ENCODE results near the gene TRAF3IP3. TPM values are rescaled to one million over a fixed set of nuclear protein-coding genes. Genes with fewer than 3 reads are reported as not detected.

The TRAF3IP3 gene
- total RNA-seq, 1 donor from 2014 or later = 0.85 TPM

DNA sequence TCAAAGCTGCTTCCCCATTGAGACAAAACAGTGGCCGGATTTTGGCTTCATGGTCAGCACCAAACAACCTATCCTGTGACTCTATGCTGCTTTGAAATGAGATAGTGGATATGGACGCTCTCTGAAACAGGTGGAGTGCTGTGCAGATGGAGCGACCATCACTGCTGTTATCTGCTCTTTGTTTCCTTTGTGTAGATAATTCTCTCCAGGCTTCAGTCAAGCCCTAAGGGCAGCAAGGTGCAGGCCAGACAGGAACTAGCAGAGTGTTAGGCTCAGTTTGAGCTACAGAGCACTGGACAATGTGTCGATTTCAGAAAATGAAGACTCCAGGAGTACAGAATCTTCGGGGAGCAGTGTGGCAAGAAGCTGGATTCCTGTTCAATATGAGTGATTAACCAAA is 54.9 kb downstream of the TRAF3IP3 start:
- Mint-ChIP-seq H3K4me3 (no peak overlapping the region), H3K9me3 (no peaks in the 10 kb centered on the region), H3K36me3 (no peaks in the 10 kb centered on the region), H3K27ac (no peak overlapping the region), H3K27me3 (ENCODE audit: low read depth) (peaks cover 3% of the 10 kb centered on the region), H3K4me1 (peaks cover 32% of the 10 kb centered on the region)
- TF ChIP-seq, protein P1, sequence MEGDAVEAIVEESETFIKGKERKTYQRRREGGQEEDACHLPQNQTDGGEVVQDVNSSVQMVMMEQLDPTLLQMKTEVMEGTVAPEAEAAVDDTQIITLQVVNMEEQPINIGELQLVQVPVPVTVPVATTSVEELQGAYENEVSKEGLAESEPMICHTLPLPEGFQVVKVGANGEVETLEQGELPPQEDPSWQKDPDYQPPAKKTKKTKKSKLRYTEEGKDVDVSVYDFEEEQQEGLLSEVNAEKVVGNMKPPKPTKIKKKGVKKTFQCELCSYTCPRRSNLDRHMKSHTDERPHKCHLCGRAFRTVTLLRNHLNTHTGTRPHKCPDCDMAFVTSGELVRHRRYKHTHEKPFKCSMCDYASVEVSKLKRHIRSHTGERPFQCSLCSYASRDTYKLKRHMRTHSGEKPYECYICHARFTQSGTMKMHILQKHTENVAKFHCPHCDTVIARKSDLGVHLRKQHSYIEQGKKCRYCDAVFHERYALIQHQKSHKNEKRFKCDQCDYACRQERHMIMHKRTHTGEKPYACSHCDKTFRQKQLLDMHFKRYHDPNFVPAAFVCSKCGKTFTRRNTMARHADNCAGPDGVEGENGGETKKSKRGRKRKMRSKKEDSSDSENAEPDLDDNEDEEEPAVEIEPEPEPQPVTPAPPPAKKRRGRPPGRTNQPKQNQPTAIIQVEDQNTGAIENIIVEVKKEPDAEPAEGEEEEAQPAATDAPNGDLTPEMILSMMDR (IDR thresholded peaks at IDR 0.05; ENCODE audit: unreplicated experiment) = no peak
- DNase-seq (ENCODE audit: low spot score in 2 of 2, unreplicated experiment in 2 of 2) = no peak

DNA sequence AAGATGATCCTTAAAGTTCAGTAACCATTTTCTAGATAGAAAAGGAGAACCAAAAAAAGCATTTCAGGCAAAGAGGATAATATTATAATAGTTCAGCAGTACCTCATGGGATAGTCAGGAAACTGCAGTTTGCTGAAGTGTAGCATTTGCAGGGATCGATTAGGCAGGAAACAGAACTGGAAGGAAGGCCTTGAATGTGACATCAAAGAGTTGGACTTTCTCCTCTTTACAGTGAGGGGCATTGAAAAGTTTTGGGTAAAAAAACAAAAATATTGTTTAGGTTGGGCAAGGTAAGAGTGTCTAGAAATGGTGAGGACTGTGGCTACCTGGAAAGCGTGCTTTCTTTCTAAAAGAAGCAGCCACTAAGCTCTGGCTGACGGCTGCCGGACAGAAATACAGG is 58.0 kb downstream of the TRAF3IP3 start:
- DNase-seq (ENCODE audit: low spot score in 2 of 2, unreplicated experiment in 2 of 2) = no peak
- TF ChIP-seq, protein P1 (IDR thresholded peaks at IDR 0.05; ENCODE audit: unreplicated experiment) = no peak
- Mint-ChIP-seq H3K9me3 (no peaks in the 10 kb centered on the region), H3K4me1 (peaks cover 34% of the 10 kb centered on the region), H3K4me3 (no peak overlapping the region), H3K36me3 (no peaks in the 10 kb centered on the region), H3K27ac (peak overlapping the region; percentile 37), H3K27me3 (ENCODE audit: low read depth) (no peaks in the 10 kb centered on the region)

DNA sequence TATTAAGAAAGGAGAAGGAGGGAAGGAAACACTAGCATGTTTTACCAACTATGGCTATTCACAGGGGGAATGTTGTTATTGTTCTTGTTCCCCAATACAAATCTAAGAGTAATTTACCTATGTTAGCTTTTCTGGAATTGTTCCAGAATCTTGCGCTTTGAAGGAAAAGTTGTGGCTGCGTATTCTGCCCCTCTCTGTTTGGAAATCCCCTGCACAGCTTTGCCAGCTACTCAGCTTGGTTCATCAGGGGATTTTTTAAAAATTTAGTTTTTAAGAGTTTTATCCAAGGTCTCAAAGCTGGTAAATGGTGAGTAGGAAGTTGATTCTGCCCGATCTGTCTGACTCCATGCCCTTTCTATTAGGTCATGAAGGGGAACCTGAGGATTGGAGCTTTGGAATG is 59.6 kb downstream of the TRAF3IP3 start:
- Mint-ChIP-seq H3K27me3 (ENCODE audit: low read depth) (no peaks in the 10 kb centered on the region), H3K4me3 (no peak overlapping the region), H3K4me1 (peaks cover 40% of the 10 kb centered on the region), H3K9me3 (no peaks in the 10 kb centered on the region), H3K27ac (peak overlapping the region; percentile 98), H3K36me3 (no peaks in the 10 kb centered on the region)
- no peak for DNase-seq (ENCODE audit: low spot score in 2 of 2, unreplicated experiment in 2 of 2)
- TF ChIP-seq, protein P1 (IDR thresholded peaks at IDR 0.05; ENCODE audit: unreplicated experiment) = no peak

DNA sequence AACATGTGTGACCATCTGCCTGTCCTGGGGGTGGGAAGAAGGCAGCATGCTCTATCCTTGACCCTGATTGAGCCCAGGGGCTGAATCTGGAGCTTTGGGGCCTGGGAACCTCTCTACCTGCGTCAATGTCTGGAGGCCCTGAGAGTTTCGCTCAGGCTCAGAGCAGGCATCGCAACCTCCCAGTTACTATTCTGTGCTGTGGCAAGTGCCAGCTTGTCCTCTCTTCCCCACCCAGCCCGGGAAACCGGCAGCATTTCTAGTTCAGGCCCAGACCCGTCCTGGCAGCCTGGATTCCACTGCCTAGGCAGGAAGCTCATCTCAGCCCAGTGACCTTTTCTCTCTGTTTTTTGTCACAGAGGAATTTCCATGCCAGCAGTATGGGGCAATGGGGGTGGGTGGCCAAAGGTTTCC is 60.1 kb downstream of the TRAF3IP3 start:
- TF ChIP-seq, protein P1 (IDR thresholded peaks at IDR 0.05; ENCODE audit: unreplicated experiment) = no peak
- peak in 1 of 2 experiments; percentile 50 for DNase-seq (ENCODE audit: low spot score in 2 of 2, unreplicated experiment in 2 of 2)
- Mint-ChIP-seq H3K36me3 (no peaks in the 10 kb centered on the region), H3K4me3 (no peak overlapping the region), H3K27ac (peak overlapping the region; percentile 98), H3K27me3 (ENCODE audit: low read depth) (no peaks in the 10 kb centered on the region), H3K9me3 (no peaks in the 10 kb centered on the region), H3K4me1 (peaks cover 38% of the 10 kb centered on the region)

DNA sequence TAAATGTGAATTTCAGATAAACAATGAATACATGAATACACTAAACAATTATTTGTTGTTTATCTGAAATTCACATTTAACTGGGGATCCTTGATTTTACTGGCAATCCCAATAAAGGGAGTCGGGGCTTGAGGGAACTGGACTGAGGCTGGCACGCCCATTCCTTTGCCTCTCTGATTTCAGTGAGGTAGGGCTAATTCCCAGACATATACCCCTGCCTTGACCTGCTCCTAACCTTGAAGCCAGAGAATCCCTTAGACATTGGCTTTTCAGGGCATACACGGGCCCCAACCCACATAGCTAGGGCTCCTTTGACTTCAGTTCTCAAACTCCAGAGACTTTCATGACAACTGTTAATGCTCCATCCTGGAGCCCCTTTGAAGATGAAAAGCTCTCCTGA is 61.1 kb downstream of the TRAF3IP3 start:
- TF ChIP-seq, protein P1 (IDR thresholded peaks at IDR 0.05; ENCODE audit: unreplicated experiment) = no peak
- no peak for DNase-seq (ENCODE audit: low spot score in 2 of 2, unreplicated experiment in 2 of 2)
- no peaks in the 10 kb centered on the region for H3K27me3 Mint-ChIP-seq (ENCODE audit: low read depth)
- H3K9me3 Mint-ChIP-seq = no peaks in the 10 kb centered on the region
- H3K4me3 Mint-ChIP-seq = no peak overlapping the region
- H3K27ac Mint-ChIP-seq = peak overlapping the region; percentile 98
- no peaks in the 10 kb centered on the region for H3K36me3 Mint-ChIP-seq
- H3K4me1 Mint-ChIP-seq = peaks cover 38% of the 10 kb centered on the region

DNA sequence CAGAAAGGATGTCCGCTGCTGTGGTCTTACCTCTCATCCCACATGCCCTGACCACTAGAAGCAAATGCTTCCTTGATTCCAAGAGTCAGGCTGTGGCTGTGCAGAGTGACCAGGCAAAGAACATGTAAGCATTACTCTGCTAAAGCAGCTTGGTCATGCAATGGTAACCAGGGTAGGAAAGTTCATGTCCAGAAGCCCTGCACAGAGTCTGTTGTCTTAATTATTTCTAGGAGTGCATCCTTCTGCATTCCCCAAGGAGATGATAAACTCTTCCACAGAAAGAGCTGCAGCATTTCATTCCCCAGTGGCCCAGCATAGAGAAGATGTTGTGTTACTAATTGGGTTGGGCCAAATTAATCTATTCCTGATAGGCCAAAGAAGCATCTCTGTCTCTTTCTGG is 61.8 kb downstream of the TRAF3IP3 start:
- Mint-ChIP-seq H3K27ac (peak overlapping the region; percentile 18), H3K9me3 (no peaks in the 10 kb centered on the region), H3K27me3 (ENCODE audit: low read depth) (no peaks in the 10 kb centered on the region), H3K36me3 (no peaks in the 10 kb centered on the region), H3K4me1 (peaks cover 39% of the 10 kb centered on the region), H3K4me3 (no peak overlapping the region)
- TF ChIP-seq, protein P1 (IDR thresholded peaks at IDR 0.05; ENCODE audit: unreplicated experiment) = no peak
- DNase-seq (ENCODE audit: low spot score in 2 of 2, unreplicated experiment in 2 of 2) = no peak

Measured in mesothelial cell of epicardium (in vitro differentiated cells).